ENCODE data around the gene NOD1.
A peak's percentile ranks its signal among the peaks of the same experiment; 100 is the strongest.
"Not testable (repeated sequence)": the region's sequence is repeated elsewhere in the genome, so short reads cannot be mapped to it uniquely, and the experiment has no call there.

Gene NOD1

GRCh38 chr7:30445770-30446169 lies 32.8 kb downstream of the NOD1 start:
- peak; percentile 42 to 95 for DNase-seq

DNA sequence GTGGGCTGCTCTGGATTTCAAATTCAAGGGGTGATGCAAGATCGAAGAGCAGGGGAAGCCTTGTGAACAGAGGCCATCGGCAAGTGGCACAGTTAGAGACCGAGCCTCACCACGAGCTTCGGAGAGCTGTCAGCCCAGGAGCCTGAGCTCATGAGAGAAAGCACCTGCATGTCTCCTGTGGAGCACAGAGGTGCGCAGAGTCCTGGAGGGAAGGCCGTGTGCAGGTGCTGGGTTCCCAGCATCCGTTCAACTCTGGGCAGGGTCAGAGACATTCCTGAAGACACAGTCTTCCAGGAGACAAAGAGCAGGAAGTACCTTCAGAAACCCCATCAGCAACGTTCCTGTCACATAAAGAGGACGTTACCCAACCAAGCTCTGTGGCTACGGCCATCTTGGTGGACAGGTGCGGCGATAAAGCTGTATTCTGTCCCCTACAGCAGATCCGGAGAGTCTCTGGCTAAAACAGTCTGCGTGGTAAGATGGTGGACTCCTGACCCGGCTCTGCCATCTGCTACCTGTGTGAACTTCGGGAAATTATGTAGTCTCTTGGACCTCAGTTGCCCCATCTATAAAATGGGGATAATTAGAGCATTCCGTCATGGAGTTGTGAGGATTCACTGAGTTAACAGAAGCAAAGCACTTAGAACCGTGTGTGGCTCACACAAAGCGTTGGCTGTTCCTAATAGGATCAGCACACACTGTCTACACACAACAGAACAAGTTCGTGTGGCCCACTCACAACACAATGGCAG lies 40.6 kb downstream of the NOD1 start:
- DNase-seq: no peak

DNA sequence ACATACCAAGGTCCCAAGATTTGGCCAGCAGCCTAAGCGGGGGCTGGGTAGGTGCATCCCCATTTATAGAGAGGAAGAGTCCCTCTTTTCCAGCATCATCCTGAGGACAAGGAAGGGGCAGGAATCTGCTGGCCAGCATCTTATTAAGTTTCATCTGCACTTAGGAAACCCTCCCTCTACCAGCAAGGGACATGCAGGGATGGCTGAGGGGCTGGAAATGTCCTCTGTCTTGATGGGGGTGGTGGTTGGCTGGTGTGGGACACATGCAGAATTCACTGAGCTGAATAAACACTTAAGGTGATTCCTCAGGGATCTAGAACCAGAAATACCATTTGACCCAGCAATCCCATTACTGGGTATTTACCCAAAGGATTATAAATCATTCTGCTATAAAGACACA lies 42.1 kb downstream of the NOD1 start:
- no peak for DNase-seq

- DNase-seq: no peak
Measured at GRCh38 chr7:30436046-30436445, 42.5 kb downstream of the NOD1 start.

GRCh38 chr7:30434140-30434799 lies 44.3 kb downstream of the NOD1 start:
- no peak for DNase-seq

DNA sequence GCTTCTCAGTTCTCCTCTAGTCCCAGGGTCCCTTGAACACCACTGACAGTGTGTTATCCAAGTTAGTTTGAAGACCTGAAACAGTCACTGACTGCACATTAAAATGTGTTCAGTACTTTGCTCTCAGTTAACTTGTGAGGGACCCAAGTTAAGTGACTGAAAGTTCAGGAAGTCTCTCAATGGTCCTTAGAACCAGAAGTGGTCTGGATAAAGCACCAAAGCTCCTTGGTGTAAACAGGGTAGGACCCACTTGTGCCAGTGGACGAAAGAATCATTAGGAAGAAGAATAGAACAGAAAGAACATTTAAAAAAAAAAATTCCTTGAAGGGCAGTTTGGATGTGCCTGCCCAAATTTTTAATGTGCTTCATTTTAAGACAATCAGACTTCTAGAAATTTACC lies 45.1 kb downstream of the NOD1 start:
- no peak for DNase-seq

GRCh38 chr7:30433082-30433481 lies 45.5 kb downstream of the NOD1 start:
- DNase-seq: peak in 1 of 2 donors; percentile 47

GRCh38 chr7:30430777-30431176 lies 47.8 kb downstream of the NOD1 start:
- no peak for DNase-seq

DNA sequence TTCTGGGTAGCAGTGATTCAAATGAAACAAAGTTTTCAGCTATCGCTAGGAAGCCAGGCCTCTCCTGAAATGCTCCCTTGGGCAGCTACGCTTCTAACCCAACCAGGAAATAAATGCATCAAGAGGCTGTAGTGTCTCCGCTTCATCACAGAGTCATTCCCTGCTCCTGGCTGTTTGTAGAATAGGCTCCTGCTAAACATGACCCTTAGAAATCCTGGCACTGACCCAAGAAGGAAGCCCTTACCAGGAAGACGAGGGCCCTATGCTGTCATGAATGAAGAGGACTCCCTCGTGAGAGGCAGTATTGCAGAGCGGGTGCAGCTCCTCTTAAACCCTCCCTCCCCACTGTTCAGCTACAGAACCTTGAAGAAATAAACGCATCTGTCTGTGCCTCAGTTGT lies 48.3 kb downstream of the NOD1 start:
- DNase-seq: no peak

DNA sequence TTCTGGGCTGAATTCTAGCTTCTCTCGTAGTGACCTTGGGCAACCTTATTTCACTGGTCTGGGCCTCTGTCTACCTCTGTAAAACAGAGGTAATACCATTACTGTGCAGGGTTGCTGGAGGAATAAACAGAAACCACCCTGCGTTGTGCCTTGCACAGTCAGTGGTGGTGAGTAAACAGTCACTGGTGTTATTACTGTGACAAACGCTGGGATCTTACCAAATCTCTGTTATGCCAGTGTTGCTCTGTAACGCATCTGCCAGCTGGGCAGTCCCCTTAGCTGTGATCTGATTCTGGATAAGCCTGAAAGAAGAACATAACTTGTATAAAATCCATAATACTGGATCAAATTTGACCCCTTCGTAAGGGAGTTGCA lies 49.4 kb downstream of the NOD1 start:
- no peak for DNase-seq

DNA sequence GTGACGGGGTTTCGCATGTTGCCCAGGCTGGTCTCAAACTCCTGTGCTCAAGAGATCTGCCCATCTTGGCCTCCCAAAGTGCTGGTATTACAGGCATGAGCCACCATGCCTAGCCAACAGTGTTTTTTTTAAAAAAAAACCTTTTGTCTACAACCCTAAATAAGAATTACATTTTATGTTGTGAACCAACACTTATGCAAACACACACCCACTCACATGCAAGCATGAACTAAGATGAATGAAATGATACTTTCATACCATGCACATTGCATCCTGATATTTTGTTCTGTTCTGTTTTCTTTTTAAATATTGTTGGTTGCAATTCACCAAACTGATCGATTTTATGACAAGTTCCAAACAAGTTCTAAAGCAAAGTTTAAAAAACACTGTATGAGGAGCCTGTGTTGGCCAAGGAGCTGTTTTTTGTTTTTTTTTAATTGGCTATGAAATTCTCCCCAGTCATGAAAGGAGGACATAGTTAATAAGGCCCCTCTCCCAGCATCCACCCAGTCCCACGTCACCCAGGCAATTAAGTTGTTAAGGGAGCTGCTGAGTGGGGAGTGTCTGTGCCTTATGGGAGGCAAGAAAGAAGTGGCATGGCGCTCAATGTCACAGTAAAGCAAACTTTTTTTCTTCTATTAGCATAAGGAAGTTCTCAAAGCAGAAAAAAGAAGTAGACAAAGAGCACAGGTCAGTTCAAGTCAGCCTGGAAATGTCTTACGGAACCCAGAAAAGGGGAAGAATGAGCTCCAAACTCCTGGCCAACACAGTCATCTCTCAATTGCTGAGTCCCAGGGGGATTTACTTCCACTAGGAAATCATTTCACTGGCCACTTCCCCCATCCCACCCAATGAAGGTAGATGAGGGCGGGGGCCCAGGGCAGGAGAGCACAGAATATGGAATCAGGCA lies 50.1 kb downstream of the NOD1 start:
- no peak for DNase-seq

DNA sequence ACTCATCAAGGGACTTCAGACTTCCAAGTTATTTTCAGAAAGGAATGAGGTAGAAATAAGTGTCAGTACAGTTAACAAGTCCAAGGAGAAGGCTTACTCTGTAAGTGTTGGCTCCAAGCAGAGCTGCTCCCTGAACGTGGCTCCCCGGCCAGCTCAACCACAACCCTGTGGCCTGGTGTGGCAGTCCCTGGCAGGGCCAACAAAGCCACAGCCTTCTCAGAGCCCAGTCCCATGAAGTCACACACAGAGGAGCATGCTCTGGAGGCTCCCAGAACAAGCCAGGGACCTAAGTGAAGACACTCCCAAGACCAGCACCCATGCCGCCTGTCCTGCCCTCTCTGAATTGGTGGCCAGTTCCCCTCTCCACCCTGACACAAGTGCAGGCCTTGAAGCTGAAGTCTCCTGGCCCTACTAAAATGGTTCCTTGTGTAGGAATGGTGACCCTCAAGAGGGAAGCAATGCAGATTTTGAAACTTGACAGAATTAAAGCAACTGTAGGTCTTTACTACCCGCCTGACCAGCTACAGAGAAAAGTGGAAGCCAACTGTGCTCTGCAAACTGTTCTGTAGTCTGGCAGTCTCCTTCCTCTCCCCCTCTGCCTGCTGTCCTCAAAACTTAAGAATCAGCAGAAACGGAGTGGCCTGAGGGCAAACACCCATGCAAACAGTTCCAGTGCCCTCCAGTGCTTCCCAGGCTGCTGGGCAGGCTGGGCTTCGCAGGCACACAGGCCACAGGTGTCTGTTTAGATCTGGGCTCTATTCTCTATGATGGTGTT lies 51.1 kb downstream of the NOD1 start:
- no peak for DNase-seq

GRCh38 chr7:30424506-30424905 lies 54.1 kb downstream of the NOD1 start:
- no peak for DNase-seq

DNA sequence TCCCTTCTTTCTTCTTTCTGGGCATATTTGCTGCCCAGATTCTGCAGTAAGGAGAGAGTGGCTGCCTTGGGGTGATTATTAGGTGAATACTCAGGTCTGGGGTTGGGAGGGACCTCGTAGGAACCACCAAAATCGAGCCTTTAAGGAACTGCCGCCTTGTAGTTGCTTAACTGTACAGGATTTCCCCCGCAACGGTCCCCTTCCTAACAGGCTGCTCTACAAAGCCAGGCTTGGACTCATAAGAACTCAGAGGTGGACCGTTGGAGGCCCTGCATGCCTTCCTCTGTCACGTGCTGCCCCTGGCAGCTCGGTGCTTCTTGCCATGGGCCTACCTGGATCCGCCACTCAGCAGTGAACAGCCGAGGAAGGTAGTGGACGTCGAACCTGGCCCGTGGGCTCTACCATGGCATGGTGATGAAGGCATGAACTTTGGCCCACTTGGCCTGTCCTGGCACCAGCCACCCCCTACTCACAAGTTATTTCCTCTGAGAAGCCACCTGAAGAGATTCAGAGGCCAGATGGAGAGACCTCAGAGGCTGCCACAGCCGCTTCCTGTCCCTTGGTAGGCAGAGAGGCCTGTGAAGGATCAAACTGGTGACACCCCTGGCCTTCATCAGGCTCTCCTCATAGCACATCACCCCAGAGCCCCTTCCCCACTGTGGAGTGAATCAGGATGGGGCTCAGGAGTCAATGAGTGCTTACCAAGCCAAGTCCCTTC lies 54.6 kb downstream of the NOD1 start:
- no peak for DNase-seq

- DNase-seq: no peak
Measured at GRCh38 chr7:30422922-30423321, 55.7 kb downstream of the NOD1 start.

- DNase-seq: no peak
Measured at GRCh38 chr7:30421647-30422196, 56.9 kb downstream of the NOD1 start.

DNA sequence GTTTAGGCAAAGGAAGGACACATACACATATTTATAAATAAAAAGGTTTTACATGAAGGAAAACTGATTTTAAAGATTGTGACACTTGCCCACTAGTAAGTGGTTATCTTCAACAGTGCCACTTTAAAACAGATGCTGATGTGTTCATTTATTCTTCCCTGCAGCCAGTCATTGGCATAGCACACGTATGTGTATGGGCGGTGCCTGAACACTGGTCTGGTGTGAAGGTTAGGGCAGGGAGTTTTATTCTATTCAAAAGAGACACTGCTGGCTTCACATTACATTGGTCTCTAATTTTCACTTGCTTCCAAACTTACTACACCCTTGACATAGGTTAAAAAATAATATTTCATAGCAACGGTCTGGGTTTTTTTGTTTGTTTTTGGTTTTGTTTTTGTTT lies 57.9 kb downstream of the NOD1 start:
- DNase-seq: no peak

GRCh38 chr7:30420080-30420479 lies 58.5 kb downstream of the NOD1 start:
- DNase-seq: not testable (repeated sequence)

GRCh38 chr7:30413864-30414263 lies 64.7 kb downstream of the NOD1 start:
- DNase-seq: no peak

- DNase-seq: peak in 1 of 2 donors; percentile 24
Measured at GRCh38 chr7:30412782-30413504, 65.6 kb downstream of the NOD1 start.

DNA sequence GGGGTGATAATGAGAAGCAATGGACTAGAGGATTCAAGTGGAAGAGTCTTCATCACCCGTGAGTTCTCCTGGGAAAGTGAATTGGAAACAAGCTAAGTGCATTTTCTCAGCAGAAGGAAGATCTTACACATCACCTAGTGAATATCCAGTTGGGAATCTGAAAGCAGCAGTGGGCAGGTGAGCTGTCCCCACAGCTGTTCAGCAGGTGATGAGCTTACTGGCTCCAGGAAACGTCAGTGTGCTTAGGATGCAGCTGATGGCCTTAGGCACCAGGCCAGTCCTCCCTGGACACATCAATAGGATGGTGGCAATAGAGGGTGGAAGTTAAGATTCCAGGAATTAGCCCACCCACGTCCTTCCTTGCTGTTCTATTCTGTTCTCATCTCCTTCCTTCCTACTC lies 66.7 kb downstream of the NOD1 start:
- no peak for DNase-seq
